RWPE2 (cell line): ENCODE data around the gene ARMC9.

ENCODE experiments used
- ATAC-seq: fragments of 200-7000 bp; cut with Tn5 transposase; 3 replicates; pipeline ENCODE4 v1.9.1; 2021; ENCODE audit warnings: low read depth
- DNase-seq: peaks from one replicate; pipeline ENCODE4 v3.0.0-alpha.2; 2020; ENCODE audit warnings: low spot score
- H3K27ac ChIP-seq: fragments of 450-650 bp; 2 replicates; pipeline ENCODE4 v1.5.1; 2017; ENCODE audit warnings: mild to moderate bottlenecking; ENCODE audit not compliant: poor library complexity, severe bottlenecking
- H3K27me3 ChIP-seq: fragments of 250-450 bp; sonication (Bioruptor Pico); 2 replicates; pipeline ENCODE4 v1.5.1; 2021; ENCODE audit warnings: mild to moderate bottlenecking, moderate library complexity; ENCODE audit not compliant: insufficient read depth, poor library complexity, severe bottlenecking
- H3K36me3 ChIP-seq: fragments of 250-450 bp; sonication (Bioruptor Pico); 2 replicates; pipeline ENCODE4 v1.5.1; 2020; ENCODE audit warnings: low read depth, mild to moderate bottlenecking, moderate library complexity
- H3K4me1 ChIP-seq: fragments of 250-450 bp; sonication (Bioruptor Pico); 2 replicates; pipeline ENCODE4 v1.5.1; 2021; ENCODE audit warnings: mild to moderate bottlenecking, moderate library complexity; ENCODE audit not compliant: insufficient read depth, poor library complexity, severe bottlenecking
- H3K4me3 ChIP-seq: fragments of 250-450 bp; sonication (Bioruptor Pico); 2 replicates; pipeline ENCODE4 v1.5.1; 2021; ENCODE audit warnings: mild to moderate bottlenecking, moderate library complexity; ENCODE audit not compliant: severe bottlenecking
- H3K9me3 ChIP-seq: fragments of 250-450 bp; sonication (Bioruptor Pico); 2 replicates; pipeline ENCODE4 v1.5.1; 2021; ENCODE audit warnings: mild to moderate bottlenecking, moderate library complexity; ENCODE audit not compliant: severe bottlenecking
- CTCF ChIP-seq: fragments of 450-650 bp; IDR thresholded peaks from one replicate; pipeline ENCODE4 v1.5.1; 2017; ENCODE audit warnings: mild to moderate bottlenecking, moderate library complexity; ENCODE audit not compliant: poor library complexity, severe bottlenecking

The ARMC9 gene

GRCh38 chr2:231198291-231199173, at the start of gene ARMC9:
Gene ARMC9 (plus strand): TSS chr2:231198631. CDS start chr2:231206239, 7,608 bp downstream.
- no peak for DNase-seq
- Histone ChIP-seq H3K4me1 (peaks cover 3% of the 10 kb centered on the region), H3K27ac (peak within 1 kb of the TSS; percentile 45), H3K27me3 (no peaks in the 10 kb centered on the region), H3K36me3 (no peaks in the 10 kb centered on the region), H3K9me3 (no peaks in the 10 kb centered on the region), H3K4me3 (peak within 1 kb of the TSS; percentile 63)
- peak; percentile 91 for ATAC-seq
- no peak for TF ChIP-seq CTCF

DNA sequence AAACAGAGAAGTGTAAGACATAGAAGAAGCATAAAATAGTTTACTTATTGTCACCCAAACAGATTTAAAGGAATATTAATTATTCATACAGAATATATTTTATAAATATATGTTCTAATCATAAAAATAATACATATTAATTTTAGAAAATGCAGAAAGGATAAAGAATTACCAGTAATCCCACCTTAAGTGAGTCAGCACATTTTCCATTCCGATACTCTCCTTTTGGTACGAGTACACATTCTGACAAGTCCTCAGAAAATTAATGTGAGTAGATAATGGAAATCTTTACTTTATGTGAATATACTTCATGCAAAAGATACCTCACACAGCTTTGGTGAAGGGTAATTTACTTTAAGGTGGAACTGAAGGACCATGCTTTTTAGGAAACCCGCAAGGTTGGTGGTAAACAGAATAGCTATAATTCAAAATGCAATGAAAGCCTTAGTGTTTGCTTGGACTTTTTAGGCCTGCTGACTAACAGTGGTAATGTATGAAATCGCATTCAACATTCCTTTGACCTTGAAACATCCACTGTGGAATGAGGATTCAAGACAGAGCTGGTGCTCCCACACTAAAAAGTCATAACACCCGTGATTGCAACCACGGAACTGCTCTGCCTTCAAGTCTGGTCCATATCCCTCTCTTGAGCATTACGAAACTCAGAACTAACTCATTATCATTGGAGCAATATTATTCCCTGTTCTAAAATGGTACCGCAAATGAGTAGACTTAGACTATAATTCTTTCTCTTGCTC, 45.5 kb upstream of the ARMC9 start:
- H3K4me3 ChIP-seq = no peak overlapping the region
- no peak for DNase-seq
- ATAC-seq = no peak
- H3K9me3 ChIP-seq = no peaks in the 10 kb centered on the region
- H3K27ac ChIP-seq = no peak overlapping the region
- H3K36me3 ChIP-seq = peaks cover 76% of the 10 kb centered on the region
- H3K27me3 ChIP-seq = no peaks in the 10 kb centered on the region
- H3K4me1 ChIP-seq = no peaks in the 10 kb centered on the region
- TF ChIP-seq CTCF = no peak

DNA sequence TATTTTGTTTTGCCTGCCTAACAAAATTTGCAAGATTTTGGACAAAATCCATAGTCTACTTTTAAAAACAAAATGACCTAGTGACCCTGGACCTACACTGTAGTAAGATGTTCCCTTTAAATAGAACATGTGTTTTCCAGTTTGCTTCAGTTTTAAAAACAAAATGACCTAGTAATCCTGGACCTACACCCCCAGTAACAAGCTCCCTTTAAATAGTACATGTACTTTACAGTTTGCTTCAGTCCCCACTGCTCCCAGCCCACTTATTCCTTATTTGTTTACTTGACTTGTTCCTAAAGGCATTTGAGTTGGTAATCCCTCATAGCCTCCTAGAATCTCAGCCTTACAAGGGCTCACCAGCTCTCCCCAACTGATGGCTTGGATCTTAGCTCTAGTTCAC, 39.1 kb upstream of the ARMC9 start:
- H3K4me3 ChIP-seq = no peak overlapping the region
- H3K36me3 ChIP-seq = peaks cover 62% of the 10 kb centered on the region
- peaks cover 7% of the 10 kb centered on the region for H3K4me1 ChIP-seq
- no peak for TF ChIP-seq CTCF
- H3K9me3 ChIP-seq = no peaks in the 10 kb centered on the region
- DNase-seq (no peak), ATAC-seq (no peak)
- no peaks in the 10 kb centered on the region for H3K27me3 ChIP-seq
- no peak overlapping the region for H3K27ac ChIP-seq

GRCh38 chr2:231160701-231161100, 37.7 kb upstream of the ARMC9 start:
- no peaks in the 10 kb centered on the region for H3K27me3 ChIP-seq
- no peak for ATAC-seq
- no peak for TF ChIP-seq CTCF
- no peak overlapping the region for H3K4me3 ChIP-seq
- peaks cover 7% of the 10 kb centered on the region for H3K4me1 ChIP-seq
- no peaks in the 10 kb centered on the region for H3K9me3 ChIP-seq
- H3K36me3 ChIP-seq = peaks cover 56% of the 10 kb centered on the region
- H3K27ac ChIP-seq = no peak overlapping the region
- DNase-seq = no peak
